GM23248 (cell line): ENCODE measurements around the gene NR2C2.

Experiments
- EZH2 ChIP-seq: fragments of 200-600 bp; sonication (generic); IDR thresholded peaks from 2 replicates; pipeline ENCODE4 v1.6.1; 2018; ENCODE audit warnings: antibody characterized with exemption, mild to moderate bottlenecking; ENCODE audit not compliant: insufficient read depth, poor library complexity, severe bottlenecking
- EZH2phosphoT487 ChIP-seq: fragments of 200-600 bp; sonication (generic); IDR thresholded peaks from 2 replicates; pipeline ENCODE4 v1.6.1; 2018; ENCODE audit warnings: antibody characterized with exemption, moderate library complexity, mild to moderate bottlenecking, low read depth; ENCODE audit not compliant: insufficient read depth

DNA sequence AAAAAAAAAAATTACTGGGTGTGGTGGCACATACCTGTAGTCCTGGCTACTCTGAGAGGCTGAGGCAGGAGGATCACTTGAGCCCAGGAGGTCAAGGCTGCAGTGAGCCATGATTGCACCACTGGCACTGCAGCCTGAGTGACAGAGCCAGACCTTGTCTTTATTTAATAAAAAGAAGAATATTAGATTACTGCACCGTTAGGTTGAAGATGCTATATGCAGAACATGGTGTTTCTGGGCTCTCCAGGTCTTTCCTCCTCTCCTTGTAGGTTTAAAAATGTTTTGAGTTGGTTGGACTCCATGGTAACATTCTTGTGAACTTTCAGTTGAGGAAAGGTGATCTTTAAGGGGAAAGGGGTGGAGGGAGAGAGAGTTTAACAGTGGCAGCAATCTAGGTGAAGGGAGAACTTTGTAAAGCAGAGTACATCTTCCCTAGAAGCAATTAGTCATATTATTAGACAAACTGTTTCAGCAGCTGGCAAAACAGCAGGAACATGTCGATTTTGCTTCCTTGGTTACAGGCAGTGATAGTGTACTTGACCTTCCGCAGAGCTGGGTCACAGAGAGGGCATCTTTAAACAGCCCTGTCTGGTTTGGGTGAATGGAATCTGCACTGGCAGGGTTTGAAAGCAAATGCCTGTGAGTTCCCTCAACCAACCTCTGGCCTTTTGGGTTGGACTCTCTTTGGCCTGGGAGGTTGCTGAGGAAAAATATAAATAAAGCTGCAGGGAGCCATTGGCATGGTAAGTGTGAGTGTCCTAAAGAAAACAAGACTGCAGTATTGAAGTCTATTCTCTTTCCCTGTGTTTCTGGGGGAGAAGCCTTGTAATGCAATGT lies 42.8 kb downstream of the NR2C2 start:
- TF ChIP-seq EZH2 (no peak), EZH2phosphoT487 (no peak)
